ENCODE results near the gene FH. TPM values are rescaled to one million over a fixed set of nuclear protein-coding genes. Genes with fewer than 3 reads are reported as not detected.

The FH gene
- total RNA-seq, 6 experiments from 2014 or later = 95.0 to 126 (median 114) TPM

- peak; percentile 81 for TF ChIP-seq POLR2A (IDR thresholded peaks at IDR 0.05)
- TF ChIP-seq, protein P1, sequence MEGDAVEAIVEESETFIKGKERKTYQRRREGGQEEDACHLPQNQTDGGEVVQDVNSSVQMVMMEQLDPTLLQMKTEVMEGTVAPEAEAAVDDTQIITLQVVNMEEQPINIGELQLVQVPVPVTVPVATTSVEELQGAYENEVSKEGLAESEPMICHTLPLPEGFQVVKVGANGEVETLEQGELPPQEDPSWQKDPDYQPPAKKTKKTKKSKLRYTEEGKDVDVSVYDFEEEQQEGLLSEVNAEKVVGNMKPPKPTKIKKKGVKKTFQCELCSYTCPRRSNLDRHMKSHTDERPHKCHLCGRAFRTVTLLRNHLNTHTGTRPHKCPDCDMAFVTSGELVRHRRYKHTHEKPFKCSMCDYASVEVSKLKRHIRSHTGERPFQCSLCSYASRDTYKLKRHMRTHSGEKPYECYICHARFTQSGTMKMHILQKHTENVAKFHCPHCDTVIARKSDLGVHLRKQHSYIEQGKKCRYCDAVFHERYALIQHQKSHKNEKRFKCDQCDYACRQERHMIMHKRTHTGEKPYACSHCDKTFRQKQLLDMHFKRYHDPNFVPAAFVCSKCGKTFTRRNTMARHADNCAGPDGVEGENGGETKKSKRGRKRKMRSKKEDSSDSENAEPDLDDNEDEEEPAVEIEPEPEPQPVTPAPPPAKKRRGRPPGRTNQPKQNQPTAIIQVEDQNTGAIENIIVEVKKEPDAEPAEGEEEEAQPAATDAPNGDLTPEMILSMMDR (IDR thresholded peaks at IDR 0.05) = peak in 1 of 4 donors; percentile 3
- WGBS (ENCODE audit: insufficient coverage, low coverage, low lambda C conversion rate, missing lambda C conversion rate) = 0% methylated on average over 1 of the region's 1 CpG
- peak in 1 of 3 donors; percentile 55 for DNase-seq
- Histone ChIP-seq H3K4me1 (peaks cover 0 to 14% (median 6%) of the 10 kb centered on the region in 4 donors), H3K27me3 (no peaks in the 10 kb centered on the region), H3K27ac (peak within 1 kb of the TSS; percentile 78 to 88 (median 86)), H3K9me3 (no peaks in the 10 kb centered on the region), H3K4me3 (peak within 1 kb of the TSS; percentile 32 to 60 (median 51)), H3K36me3 (no peaks in the 10 kb centered on the region)
- intact Hi-C loops (cut with DNase I) = no loop called here
- ATAC-seq = peak; percentile 66 to 78 (median 72)
These were observed 12.6 kb upstream of the FH start, which contains the start of gene KMO for GRCh38 chr1:241532162-241532531. TSS of gene KMO (plus strand) at chr1:241532378. CDS start at chr1:241532445, 67 bp downstream.

DNA sequence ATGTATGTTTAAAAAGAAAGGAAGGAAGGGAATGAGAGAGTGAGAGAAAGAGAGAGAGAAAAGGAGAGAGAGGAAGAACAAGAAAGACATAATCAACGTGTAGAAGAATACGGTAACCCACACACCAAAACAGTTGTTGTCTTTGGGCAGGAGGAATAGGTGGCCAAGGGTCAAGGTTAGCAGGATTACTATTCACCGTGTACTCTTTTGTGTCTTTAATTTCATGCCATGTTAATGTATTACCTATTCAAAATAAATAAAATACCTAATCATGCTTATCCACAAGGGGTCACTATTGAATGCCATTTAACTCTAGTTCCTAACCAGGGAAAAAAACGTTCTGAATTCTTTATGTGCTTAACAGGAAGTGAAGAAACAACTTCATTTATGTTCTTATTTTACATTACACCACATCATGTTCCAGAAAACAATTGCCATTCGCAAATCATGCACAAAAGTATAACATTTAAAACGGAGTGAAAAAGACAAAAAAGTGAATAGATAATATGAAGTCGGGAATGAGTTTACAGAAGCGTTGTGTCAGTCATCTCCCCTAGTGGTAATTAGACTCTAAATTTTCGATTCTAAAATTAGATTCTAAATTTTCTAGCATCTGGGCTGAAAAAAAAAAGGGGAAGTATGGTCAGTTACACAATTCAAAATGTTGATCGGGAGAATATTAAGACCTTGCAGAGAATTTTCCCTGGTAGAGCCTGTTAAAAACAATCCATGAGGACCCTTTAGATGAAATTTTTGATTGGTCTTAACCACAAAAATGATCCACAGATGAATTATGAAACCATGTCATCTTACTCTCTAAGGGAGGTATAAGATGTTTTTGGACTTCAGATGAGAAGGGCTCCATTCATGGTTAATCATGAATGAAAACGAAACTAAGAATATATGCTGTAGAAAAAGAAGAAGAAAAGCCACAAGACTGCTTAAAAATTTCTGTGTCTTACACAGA lies 11.9 kb upstream of the FH start:
- no peaks in the 10 kb centered on the region for H3K27me3 ChIP-seq
- TF ChIP-seq, protein P1 (IDR thresholded peaks at IDR 0.05) = peak; percentile 65 to 81 (median 68)
- TF ChIP-seq POLR2A (IDR thresholded peaks at IDR 0.05) = peak; percentile 17
- peak in 1 of 3 donors; percentile 68 for DNase-seq
- peak overlapping the region; percentile 78 to 88 (median 86) for H3K27ac ChIP-seq
- peak; percentile 83 to 91 (median 88) for ATAC-seq
- under 1% methylated on average over 11 of the region's 11 CpGs for WGBS (ENCODE audit: insufficient coverage, low coverage, low lambda C conversion rate, missing lambda C conversion rate)
- peaks cover 0 to 14% (median 6%) of the 10 kb centered on the region in 4 donors for H3K4me1 ChIP-seq
- no peaks in the 10 kb centered on the region for H3K9me3 ChIP-seq
- intact Hi-C loops (cut with DNase I) = no loop called here
- no peaks in the 10 kb centered on the region for H3K36me3 ChIP-seq
- peak overlapping the region; percentile 32 to 60 (median 51) for H3K4me3 ChIP-seq

DNA sequence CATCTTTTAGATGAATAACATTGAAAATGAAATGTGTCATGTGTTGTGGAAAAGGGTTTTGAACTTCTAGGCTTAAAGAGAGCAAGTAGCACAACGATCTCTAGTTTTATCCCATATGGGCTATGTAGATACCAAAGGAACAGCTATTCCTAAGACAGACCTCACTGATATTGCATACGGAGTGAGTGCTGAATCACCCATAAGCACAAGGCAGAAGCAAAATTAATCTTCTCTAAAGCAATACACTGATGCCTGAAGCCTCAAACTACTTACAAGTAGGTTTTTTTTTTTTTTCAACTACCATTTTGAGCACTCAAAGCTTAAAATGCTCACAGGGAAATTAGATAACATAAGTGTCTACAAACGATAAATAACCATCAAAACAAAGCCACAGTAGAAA lies 7.6 kb upstream of the FH start:
- Histone ChIP-seq H3K27me3 (no peaks in the 10 kb centered on the region), H3K36me3 (no peaks in the 10 kb centered on the region), H3K4me3 (no peak overlapping the region), H3K9me3 (no peaks in the 10 kb centered on the region), H3K4me1 (peaks cover 0 to 23% (median 7%) of the 10 kb centered on the region in 4 donors), H3K27ac (no peak overlapping the region)
- TF ChIP-seq POLR2A (IDR thresholded peaks at IDR 0.05) = no peak
- TF ChIP-seq, protein P1 (IDR thresholded peaks at IDR 0.05) = no peak
- ATAC-seq (no peak), DNase-seq (no peak)
- intact Hi-C loops (cut with DNase I) = no loop called here
- 72% methylated on average over 3 of the region's 3 CpGs for whole genome bisulfite sequencing (ENCODE audit: insufficient coverage, low coverage, low lambda C conversion rate, missing lambda C conversion rate)

DNA sequence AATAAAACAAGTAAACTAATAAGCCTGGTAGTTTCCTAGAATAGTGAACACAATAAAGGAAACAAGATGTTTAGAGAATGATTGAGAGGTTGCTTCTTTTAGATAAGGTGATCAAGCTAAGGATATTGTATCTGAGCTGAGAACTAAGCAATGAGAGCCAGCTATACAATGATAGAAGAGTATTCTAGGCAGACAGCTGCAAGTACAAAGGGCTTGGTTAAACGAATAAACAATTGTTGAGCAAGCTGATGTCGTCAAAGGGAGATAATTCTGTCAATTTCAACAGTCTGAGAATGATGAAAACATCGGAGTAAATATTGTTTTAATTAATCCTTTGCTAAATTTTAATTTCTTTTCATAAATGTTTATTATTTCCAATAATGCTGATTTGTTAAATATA lies 5.5 kb upstream of the FH start:
- Histone ChIP-seq H3K27me3 (no peaks in the 10 kb centered on the region), H3K4me1 (peaks cover 0 to 24% (median 7%) of the 10 kb centered on the region in 4 donors), H3K9me3 (no peaks in the 10 kb centered on the region), H3K4me3 (no peak overlapping the region), H3K36me3 (no peaks in the 10 kb centered on the region), H3K27ac (peak overlapping the region; percentile 14 to 88 (median 77))
- no peak for DNase-seq
- intact Hi-C loops (cut with DNase I) = no loop called here
- WGBS (ENCODE audit: insufficient coverage, low coverage, low lambda C conversion rate, missing lambda C conversion rate) = 34% methylated on average over 3 of the region's 3 CpGs
- ATAC-seq = peak; percentile 83 to 90 (median 85)
- TF ChIP-seq, protein P1 (IDR thresholded peaks at IDR 0.05) = no peak
- no peak for TF ChIP-seq POLR2A (IDR thresholded peaks at IDR 0.05)

All from right lobe of liver (tissue), 6 donors.